ENCODE measurements around the gene SEMA4C. TPM values are rescaled to one million over a fixed set of nuclear protein-coding genes. Genes with fewer than 3 reads are reported as not detected.

SEMA4C gene
- total and polyA plus RNA-seq, 9 of the 15 experiments (the other 6 are each of a cell fraction or from before 2014, with no cell fraction given), result 0.32 to 59.7 (median 23.9) TPM

GRCh38 chr2:96895032-96895745 lies 25.3 kb upstream of the SEMA4C start (continued):
- peak; percentile 62 for TF ChIP-seq E2F8 (IDR thresholded peaks at IDR 0.05; ENCODE audit: low read depth, partially characterized antibody)
- TF ChIP-seq, protein P1, sequence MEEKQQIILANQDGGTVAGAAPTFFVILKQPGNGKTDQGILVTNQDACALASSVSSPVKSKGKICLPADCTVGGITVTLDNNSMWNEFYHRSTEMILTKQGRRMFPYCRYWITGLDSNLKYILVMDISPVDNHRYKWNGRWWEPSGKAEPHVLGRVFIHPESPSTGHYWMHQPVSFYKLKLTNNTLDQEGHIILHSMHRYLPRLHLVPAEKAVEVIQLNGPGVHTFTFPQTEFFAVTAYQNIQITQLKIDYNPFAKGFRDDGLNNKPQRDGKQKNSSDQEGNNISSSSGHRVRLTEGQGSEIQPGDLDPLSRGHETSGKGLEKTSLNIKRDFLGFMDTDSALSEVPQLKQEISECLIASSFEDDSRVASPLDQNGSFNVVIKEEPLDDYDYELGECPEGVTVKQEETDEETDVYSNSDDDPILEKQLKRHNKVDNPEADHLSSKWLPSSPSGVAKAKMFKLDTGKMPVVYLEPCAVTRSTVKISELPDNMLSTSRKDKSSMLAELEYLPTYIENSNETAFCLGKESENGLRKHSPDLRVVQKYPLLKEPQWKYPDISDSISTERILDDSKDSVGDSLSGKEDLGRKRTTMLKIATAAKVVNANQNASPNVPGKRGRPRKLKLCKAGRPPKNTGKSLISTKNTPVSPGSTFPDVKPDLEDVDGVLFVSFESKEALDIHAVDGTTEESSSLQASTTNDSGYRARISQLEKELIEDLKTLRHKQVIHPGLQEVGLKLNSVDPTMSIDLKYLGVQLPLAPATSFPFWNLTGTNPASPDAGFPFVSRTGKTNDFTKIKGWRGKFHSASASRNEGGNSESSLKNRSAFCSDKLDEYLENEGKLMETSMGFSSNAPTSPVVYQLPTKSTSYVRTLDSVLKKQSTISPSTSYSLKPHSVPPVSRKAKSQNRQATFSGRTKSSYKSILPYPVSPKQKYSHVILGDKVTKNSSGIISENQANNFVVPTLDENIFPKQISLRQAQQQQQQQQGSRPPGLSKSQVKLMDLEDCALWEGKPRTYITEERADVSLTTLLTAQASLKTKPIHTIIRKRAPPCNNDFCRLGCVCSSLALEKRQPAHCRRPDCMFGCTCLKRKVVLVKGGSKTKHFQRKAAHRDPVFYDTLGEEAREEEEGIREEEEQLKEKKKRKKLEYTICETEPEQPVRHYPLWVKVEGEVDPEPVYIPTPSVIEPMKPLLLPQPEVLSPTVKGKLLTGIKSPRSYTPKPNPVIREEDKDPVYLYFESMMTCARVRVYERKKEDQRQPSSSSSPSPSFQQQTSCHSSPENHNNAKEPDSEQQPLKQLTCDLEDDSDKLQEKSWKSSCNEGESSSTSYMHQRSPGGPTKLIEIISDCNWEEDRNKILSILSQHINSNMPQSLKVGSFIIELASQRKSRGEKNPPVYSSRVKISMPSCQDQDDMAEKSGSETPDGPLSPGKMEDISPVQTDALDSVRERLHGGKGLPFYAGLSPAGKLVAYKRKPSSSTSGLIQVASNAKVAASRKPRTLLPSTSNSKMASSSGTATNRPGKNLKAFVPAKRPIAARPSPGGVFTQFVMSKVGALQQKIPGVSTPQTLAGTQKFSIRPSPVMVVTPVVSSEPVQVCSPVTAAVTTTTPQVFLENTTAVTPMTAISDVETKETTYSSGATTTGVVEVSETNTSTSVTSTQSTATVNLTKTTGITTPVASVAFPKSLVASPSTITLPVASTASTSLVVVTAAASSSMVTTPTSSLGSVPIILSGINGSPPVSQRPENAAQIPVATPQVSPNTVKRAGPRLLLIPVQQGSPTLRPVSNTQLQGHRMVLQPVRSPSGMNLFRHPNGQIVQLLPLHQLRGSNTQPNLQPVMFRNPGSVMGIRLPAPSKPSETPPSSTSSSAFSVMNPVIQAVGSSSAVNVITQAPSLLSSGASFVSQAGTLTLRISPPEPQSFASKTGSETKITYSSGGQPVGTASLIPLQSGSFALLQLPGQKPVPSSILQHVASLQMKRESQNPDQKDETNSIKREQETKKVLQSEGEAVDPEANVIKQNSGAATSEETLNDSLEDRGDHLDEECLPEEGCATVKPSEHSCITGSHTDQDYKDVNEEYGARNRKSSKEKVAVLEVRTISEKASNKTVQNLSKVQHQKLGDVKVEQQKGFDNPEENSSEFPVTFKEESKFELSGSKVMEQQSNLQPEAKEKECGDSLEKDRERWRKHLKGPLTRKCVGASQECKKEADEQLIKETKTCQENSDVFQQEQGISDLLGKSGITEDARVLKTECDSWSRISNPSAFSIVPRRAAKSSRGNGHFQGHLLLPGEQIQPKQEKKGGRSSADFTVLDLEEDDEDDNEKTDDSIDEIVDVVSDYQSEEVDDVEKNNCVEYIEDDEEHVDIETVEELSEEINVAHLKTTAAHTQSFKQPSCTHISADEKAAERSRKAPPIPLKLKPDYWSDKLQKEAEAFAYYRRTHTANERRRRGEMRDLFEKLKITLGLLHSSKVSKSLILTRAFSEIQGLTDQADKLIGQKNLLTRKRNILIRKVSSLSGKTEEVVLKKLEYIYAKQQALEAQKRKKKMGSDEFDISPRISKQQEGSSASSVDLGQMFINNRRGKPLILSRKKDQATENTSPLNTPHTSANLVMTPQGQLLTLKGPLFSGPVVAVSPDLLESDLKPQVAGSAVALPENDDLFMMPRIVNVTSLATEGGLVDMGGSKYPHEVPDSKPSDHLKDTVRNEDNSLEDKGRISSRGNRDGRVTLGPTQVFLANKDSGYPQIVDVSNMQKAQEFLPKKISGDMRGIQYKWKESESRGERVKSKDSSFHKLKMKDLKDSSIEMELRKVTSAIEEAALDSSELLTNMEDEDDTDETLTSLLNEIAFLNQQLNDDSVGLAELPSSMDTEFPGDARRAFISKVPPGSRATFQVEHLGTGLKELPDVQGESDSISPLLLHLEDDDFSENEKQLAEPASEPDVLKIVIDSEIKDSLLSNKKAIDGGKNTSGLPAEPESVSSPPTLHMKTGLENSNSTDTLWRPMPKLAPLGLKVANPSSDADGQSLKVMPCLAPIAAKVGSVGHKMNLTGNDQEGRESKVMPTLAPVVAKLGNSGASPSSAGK (IDR thresholded peaks at IDR 0.05), result peak; percentile 55
- no peak for TF ChIP-seq PURB (CRISPR knock-in tag; IDR thresholded peaks at IDR 0.05; ENCODE audit: low read depth)
- TF ChIP-seq ZNF507 (tag; conservative IDR thresholded peaks at IDR 0.05), result no peak
- 0 out of 2 replicates have a peak, but pooled peaks have one; percentile 59 for TF ChIP-seq NBN (IDR thresholded peaks at IDR 0.05; ENCODE audit: low read depth)
- TF ChIP-seq ETV6 (IDR thresholded peaks at IDR 0.05; ENCODE audit: borderline replicate concordance in 1 of 2, low read depth in 2 of 2, low read length in 1 of 2), result no peak
- TF ChIP-seq ETV6 (CRISPR knock-in tag; IDR thresholded peaks at IDR 0.05; ENCODE audit: borderline replicate concordance), result no peak
- TF ChIP-seq SRF (CRISPR knock-in tag; IDR thresholded peaks at IDR 0.05), result no peak
- TF ChIP-seq HNRNPK (IDR thresholded peaks at IDR 0.05; ENCODE audit: low read depth, low read length, poor library complexity, severe bottlenecking), result no peak
- TF ChIP-seq, protein P2, sequence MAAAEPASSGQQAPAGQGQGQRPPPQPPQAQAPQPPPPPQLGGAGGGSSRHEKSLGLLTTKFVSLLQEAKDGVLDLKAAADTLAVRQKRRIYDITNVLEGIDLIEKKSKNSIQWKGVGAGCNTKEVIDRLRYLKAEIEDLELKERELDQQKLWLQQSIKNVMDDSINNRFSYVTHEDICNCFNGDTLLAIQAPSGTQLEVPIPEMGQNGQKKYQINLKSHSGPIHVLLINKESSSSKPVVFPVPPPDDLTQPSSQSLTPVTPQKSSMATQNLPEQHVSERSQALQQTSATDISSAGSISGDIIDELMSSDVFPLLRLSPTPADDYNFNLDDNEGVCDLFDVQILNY (CRISPR knock-in tag; IDR thresholded peaks at IDR 0.05), result no peak
- no peak for TF ChIP-seq ZNF830 (CRISPR knock-in tag; IDR thresholded peaks at IDR 0.05)
